Measurements from ENCODE around the gene ZBTB37. TPM values are rescaled to one million over a fixed set of nuclear protein-coding genes. Genes with fewer than 3 reads are reported as not detected.
"Not testable (repeated sequence)": the region's sequence is repeated elsewhere in the genome, so short reads cannot be mapped to it uniquely, and the experiment has no call there.

The ZBTB37 gene
- total RNA-seq, 1 donor from 2014 or later, result 11.1 TPM

GRCh38 chr1:173864179-173864867 lies 3.9 kb upstream of the ZBTB37 start:
- intact Hi-C loops (cut with micrococcal nuclease), result no loop called here

GRCh38 chr1:173865468-173866164 lies 2.6 kb upstream of the ZBTB37 start:
- intact Hi-C loops (cut with micrococcal nuclease), result loop anchor here (1.0 to 5.0 kb wide), 5 partner anchors 8 to 1423 kb away; partner anchors contain the start of gene PIGC

GRCh38 chr1:173866413-173867115 lies 1.6 kb upstream of the ZBTB37 start:
- intact Hi-C loops (cut with micrococcal nuclease), result loop anchor here (2.0 to 5.0 kb wide), 4 partner anchors 86 to 1424 kb away; partner anchors contain the start of gene PIGC

- intact Hi-C loops (cut with micrococcal nuclease), result loop anchor here (2.0 to 5.0 kb wide), 4 partner anchors 85 to 1425 kb away; partner anchors contain the start of gene PIGC
Measured at GRCh38 chr1:173867141-173867752, 933 bp upstream of the ZBTB37 start.

- intact Hi-C loops (cut with micrococcal nuclease), result loop anchor here (1.0 to 5.0 kb wide), 19 partner anchors 44 to 1426 kb away; partner anchors contain the start of genes CACYBP, CENPL, DARS2 and KIAA0040
Measured at GRCh38 chr1:173867753-173868265, 371 bp upstream of the ZBTB37 start, which contains the start of gene GAS5. Gene GAS5 (minus strand): TSS chr1:173867989.

- intact Hi-C loops (cut with micrococcal nuclease), result loop anchor here (2.0 to 5.0 kb wide), 5 partner anchors 83 to 1427 kb away; partner anchors contain the start of genes KIAA0040 and PIGC
Measured at GRCh38 chr1:173869021-173869359, 810 bp downstream of the ZBTB37 start.

GRCh38 chr1:173870252-173871075 lies 2.3 kb downstream of the ZBTB37 start:
- intact Hi-C loops (cut with micrococcal nuclease), result no loop called here

- intact Hi-C loops (cut with micrococcal nuclease), result no loop called here
Measured at GRCh38 chr1:173871091-173871490, 2.9 kb downstream of the ZBTB37 start.

GRCh38 chr1:173871500-173871899 lies 3.3 kb downstream of the ZBTB37 start:
- intact Hi-C loops (cut with micrococcal nuclease), result no loop called here

- intact Hi-C loops (cut with micrococcal nuclease), result no loop called here
Measured at GRCh38 chr1:173876732-173877131, 8.6 kb downstream of the ZBTB37 start.

- intact Hi-C loops (cut with micrococcal nuclease), result no loop called here
Measured at GRCh38 chr1:173878251-173878650, 10.1 kb downstream of the ZBTB37 start.

- intact Hi-C loops (cut with micrococcal nuclease), result not testable (repeated sequence)
Measured at GRCh38 chr1:173881117-173881516, 12.9 kb downstream of the ZBTB37 start.

GRCh38 chr1:173884701-173885100 lies 16.5 kb downstream of the ZBTB37 start:
- intact Hi-C loops (cut with micrococcal nuclease), result no loop called here

- intact Hi-C loops (cut with micrococcal nuclease), result no loop called here
Measured at GRCh38 chr1:173886746-173887611, 18.8 kb downstream of the ZBTB37 start.

GRCh38 chr1:173887627-173888026 lies 19.4 kb downstream of the ZBTB37 start:
- intact Hi-C loops (cut with micrococcal nuclease), result no loop called here

GRCh38 chr1:173888749-173889148 lies 20.6 kb downstream of the ZBTB37 start:
- intact Hi-C loops (cut with micrococcal nuclease), result no loop called here

- intact Hi-C loops (cut with micrococcal nuclease), result no loop called here
Measured at GRCh38 chr1:173889885-173890284, 21.7 kb downstream of the ZBTB37 start.

GRCh38 chr1:173893611-173894010 lies 25.4 kb downstream of the ZBTB37 start:
- intact Hi-C loops (cut with micrococcal nuclease), result no loop called here

- intact Hi-C loops (cut with micrococcal nuclease), result no loop called here
Measured at GRCh38 chr1:173894189-173894588, 26.0 kb downstream of the ZBTB37 start.
